ENCODE data around the gene SLC9B2. TPM values are rescaled to one million over a fixed set of nuclear protein-coding genes. Genes with fewer than 3 reads are reported as not detected.

SLC9B2 gene
- total and polyA plus RNA-seq, 10 of the 15 experiments (the other 5 are each of a cell fraction or from before 2014, with no cell fraction given): 8.9 to 32.5 (median 25.3) TPM

GRCh38 chr4:103104886-103105285 is 28.3 kb upstream of the SLC9B2 start:
- H3K9ac ChIP-seq (ENCODE audit: control insufficient read depth, insufficient read depth, low read length): no peak overlapping the region
- intact Hi-C loops (cut with micrococcal nuclease; ENCODE audit: unreplicated experiment) (no loop called here), in situ Hi-C loops (cut with MboI) (no loop called here)
- H3K79me2 ChIP-seq (ENCODE audit: control insufficient read depth, insufficient read depth, low read length): no peaks in the 10 kb centered on the region
- peaks cover 1 to 14% of the 10 kb centered on the region in 2 experiments; a peak in 2 of 4 replicates for H3K36me3 ChIP-seq (ENCODE audit: control insufficient read depth in 2 of 2, insufficient read depth in 2 of 2, low read length in 1 of 2)
- DNase-seq (ENCODE audit: low read depth, low spot score): no peak
- no peak overlapping the region for H2AFZ ChIP-seq (ENCODE audit: control insufficient read depth, low read depth, low read length)
- H4K20me1 ChIP-seq (ENCODE audit: control insufficient read depth, insufficient read depth): no peaks in the 10 kb centered on the region
- WGBS (ENCODE audit: insufficient coverage, insufficient replicate concordance, low lambda C conversion rate, missing lambda C conversion rate): 100% methylated on average over 3 of the region's 3 CpGs
- RAD21 ChIA-PET (ENCODE audit: unreplicated experiment): no interaction called here
- POLR2A ChIA-PET: no interaction called here
- no TSS peak for BruUV-seq (replicated peaks)
- FAIRE-seq: no peak
- H3K4me3 ChIP-seq: no peak overlapping the region
- SMC1A ChIA-PET (ENCODE audit: uncharacterized antibody, unreplicated experiment): no interaction called here
- no peaks in the 10 kb centered on the region for H3K4me1 ChIP-seq (ENCODE audit: control insufficient read depth, insufficient read depth, low read length)
- no peak for ATAC-seq
- CTCF ChIA-PET: interaction anchor here (6.8 kb wide), 1 partner anchor 14 kb away, joined by 63 read pairs; no protein-coding TSS in a partner anchor
- H3K27ac ChIP-seq (ENCODE audit: control insufficient read depth, insufficient read depth): no peak overlapping the region
- no peaks in the 10 kb centered on the region for H3K27me3 ChIP-seq (replicated peaks in 1 of 2; ENCODE audit: control insufficient read depth in 2 of 2, insufficient read depth in 2 of 2, low read length in 1 of 2)
- TF ChIP-seq SMARCA5 (IDR thresholded peaks at IDR 0.05) (no peak), IRF4 (IDR thresholded peaks at IDR 0.05; ENCODE audit: low read depth, low read length) (no peak), SP1 (IDR thresholded peaks at IDR 0.05; ENCODE audit: low read depth, low read length) (no peak), CUX1 (IDR thresholded peaks at IDR 0.05; ENCODE audit: insufficient replicate concordance, low read depth, low read length) (no peak), TBL1XR1 (IDR thresholded peaks at IDR 0.05; ENCODE audit: low read depth, low read length) (no peak), ZNF207 (IDR thresholded peaks at IDR 0.05; ENCODE audit: borderline replicate concordance) (no peak), RFX5 (IDR thresholded peaks at IDR 0.05; ENCODE audit: low read depth, low read length) (no peak), MTA2 (IDR thresholded peaks at IDR 0.05; ENCODE audit: low read depth) (no peak), NFYB (IDR thresholded peaks at IDR 0.05; ENCODE audit: insufficient read depth, low read depth, low read length) (no peak), ZNF24 (IDR thresholded peaks at IDR 0.05) (no peak)
- no peak overlapping the region for H3K4me2 ChIP-seq (ENCODE audit: control insufficient read depth, insufficient read depth)
- no peaks in the 10 kb centered on the region for H3K9me3 ChIP-seq (replicated peaks; ENCODE audit: control insufficient read depth, insufficient read depth, low read length)
